ENCODE data around the gene N4BP3. TPM values are rescaled to one million over a fixed set of nuclear protein-coding genes. Genes with fewer than 3 reads are reported as not detected.

Gene N4BP3
- total RNA-seq, 3 donors from 2014 or later (not counting 1 experiment from before 2014, with no cell fraction given), result 5.6 to 16.9 (median 9.0) TPM

DNA sequence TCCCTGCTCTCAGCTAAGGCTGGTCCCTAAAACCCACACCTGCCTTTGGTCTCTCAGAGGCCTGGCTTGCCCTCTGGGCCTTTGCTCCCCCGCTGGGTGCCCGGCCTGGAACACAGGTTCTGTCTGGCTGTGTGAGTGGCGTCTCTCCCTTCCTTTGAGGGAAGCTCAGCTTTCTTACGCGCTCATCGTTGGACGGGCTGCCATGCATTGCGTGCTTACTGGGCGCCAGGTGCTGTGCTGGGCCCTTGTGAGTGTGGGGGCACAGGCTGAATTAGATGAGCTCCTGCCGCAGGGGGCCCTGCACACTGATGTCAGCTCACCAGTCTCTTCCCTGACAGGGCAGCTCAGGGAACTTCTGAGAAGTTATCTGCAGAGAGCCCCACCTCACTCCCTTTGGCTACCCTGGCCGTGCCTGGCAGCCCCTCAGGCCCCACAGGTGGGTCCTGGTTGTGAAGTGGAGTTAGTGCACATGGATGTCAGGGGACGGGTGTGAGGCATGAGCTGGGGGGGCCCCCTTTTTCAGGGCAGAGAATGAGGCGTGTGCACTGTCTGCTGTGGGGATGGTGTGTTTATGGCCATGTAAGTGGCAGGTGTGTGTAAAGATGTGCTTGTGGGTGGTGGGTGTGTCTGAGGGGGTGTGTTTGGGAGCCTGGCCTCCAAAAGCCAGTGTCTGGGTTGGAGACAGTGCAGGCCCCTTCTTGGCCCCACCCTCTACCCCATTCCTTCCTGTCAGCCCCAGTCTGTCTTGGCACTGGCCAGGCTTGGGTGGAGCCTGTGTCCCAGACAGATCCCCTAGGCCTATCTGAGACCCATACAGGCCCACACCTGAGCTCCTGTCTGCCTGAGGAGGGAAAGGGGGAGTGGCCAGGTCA, 10.0 kb downstream of the N4BP3 start:
- no peaks in the 10 kb centered on the region for H3K36me3 ChIP-seq (ENCODE audit: control insufficient read depth, insufficient read depth, low read length)
- WGBS (ENCODE audit: insufficient coverage), result 95% methylated on average over 13 of the region's 13 CpGs
- H3K4me3 ChIP-seq (ENCODE audit: low read length), result no peak overlapping the region
- no peaks in the 10 kb centered on the region for H3K9me3 Mint-ChIP-seq
- H3K27ac ChIP-seq (ENCODE audit: low read length), result no peak overlapping the region
- ATAC-seq, result no peak
- peaks cover 0 to 20% of the 10 kb centered on the region in 2 donors for H3K4me1 Mint-ChIP-seq
- no peak overlapping the region for H3K27ac Mint-ChIP-seq
- H3K9me3 ChIP-seq (ENCODE audit: control insufficient read depth, insufficient read depth, low read length), result no peaks in the 10 kb centered on the region
- H3K4me1 ChIP-seq (ENCODE audit: control insufficient read depth, insufficient read depth, low read length), result peaks cover 41% of the 10 kb centered on the region
- intact Hi-C loops (cut with micrococcal nuclease), result no loop called here
- peaks cover 24% of the 10 kb centered on the region for H3K27me3 ChIP-seq (ENCODE audit: control insufficient read depth, insufficient read depth, low read length)
- TF ChIP-seq, protein P1, sequence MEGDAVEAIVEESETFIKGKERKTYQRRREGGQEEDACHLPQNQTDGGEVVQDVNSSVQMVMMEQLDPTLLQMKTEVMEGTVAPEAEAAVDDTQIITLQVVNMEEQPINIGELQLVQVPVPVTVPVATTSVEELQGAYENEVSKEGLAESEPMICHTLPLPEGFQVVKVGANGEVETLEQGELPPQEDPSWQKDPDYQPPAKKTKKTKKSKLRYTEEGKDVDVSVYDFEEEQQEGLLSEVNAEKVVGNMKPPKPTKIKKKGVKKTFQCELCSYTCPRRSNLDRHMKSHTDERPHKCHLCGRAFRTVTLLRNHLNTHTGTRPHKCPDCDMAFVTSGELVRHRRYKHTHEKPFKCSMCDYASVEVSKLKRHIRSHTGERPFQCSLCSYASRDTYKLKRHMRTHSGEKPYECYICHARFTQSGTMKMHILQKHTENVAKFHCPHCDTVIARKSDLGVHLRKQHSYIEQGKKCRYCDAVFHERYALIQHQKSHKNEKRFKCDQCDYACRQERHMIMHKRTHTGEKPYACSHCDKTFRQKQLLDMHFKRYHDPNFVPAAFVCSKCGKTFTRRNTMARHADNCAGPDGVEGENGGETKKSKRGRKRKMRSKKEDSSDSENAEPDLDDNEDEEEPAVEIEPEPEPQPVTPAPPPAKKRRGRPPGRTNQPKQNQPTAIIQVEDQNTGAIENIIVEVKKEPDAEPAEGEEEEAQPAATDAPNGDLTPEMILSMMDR (IDR thresholded peaks at IDR 0.05), result no peak
- H3K27me3 Mint-ChIP-seq (ENCODE audit: low read depth in 2 of 2), result peaks cover 5 to 24% of the 10 kb centered on the region in 2 donors
- no peaks in the 10 kb centered on the region for H3K36me3 Mint-ChIP-seq
- DNase-seq, result no peak
- no peak overlapping the region for H3K4me3 Mint-ChIP-seq

DNA sequence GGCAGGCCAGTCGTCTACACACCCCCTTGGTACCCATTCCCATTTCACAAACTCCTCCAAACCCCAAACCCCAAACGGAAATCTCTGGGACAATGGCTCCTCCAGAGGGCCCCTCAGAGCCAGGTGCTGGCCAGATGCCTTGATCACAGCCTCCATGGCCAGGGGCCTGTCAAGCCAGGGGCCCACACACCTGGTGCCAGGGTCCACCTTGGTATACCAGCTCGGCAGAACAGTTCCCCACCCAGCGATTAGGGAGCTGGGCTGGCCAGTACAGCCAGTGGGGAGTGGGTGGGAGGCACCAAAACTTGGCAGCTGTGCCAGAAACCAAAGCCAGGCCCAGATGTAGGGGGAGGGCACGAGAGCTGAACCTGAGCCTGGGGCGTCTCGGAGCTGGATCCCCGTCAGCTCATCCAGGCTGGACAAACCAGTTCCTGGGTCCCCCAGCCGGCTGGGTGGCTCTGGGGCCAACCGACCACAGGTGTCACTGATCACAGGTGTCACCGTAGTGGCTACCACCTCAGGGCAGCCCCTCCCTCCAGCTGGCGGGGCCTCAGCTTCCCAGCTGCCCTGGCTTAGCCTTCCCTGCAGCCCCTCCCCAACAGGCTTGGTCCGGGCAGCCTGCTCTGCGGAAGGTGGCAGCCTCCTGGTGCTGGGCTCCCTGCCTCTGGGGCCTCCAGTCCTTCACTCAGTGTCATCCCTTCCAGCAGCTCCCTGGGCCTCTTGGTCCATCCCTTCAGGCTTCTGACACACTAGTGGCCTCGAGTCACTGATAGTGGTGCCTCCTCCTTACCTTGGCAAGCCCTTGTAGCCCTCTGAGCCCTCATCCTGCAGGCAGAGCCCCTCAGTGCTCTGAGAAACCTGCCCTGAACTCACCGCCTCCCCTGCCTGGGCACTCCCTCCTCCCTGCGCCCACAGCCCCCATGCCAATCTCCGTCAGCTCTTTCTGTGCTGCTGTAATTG, 10.9 kb downstream of the N4BP3 start:
- no peak overlapping the region for H3K4me3 ChIP-seq (ENCODE audit: low read length)
- TF ChIP-seq, protein P1 (IDR thresholded peaks at IDR 0.05), result no peak
- Mint-ChIP-seq H3K27ac (no peak overlapping the region), H3K27me3 (ENCODE audit: low read depth in 2 of 2) (peaks cover 5 to 24% of the 10 kb centered on the region in 2 donors), H3K4me3 (no peak overlapping the region), H3K4me1 (peaks cover 0 to 16% of the 10 kb centered on the region in 2 donors), H3K9me3 (no peaks in the 10 kb centered on the region), H3K36me3 (no peaks in the 10 kb centered on the region)
- DNase-seq, result no peak
- H3K9me3 ChIP-seq (ENCODE audit: control insufficient read depth, insufficient read depth, low read length), result no peaks in the 10 kb centered on the region
- ATAC-seq, result peak in 1 of 3 donors; percentile 1
- no peak overlapping the region for H3K27ac ChIP-seq (ENCODE audit: low read length)
- H3K36me3 ChIP-seq (ENCODE audit: control insufficient read depth, insufficient read depth, low read length), result no peaks in the 10 kb centered on the region
- H3K27me3 ChIP-seq (ENCODE audit: control insufficient read depth, insufficient read depth, low read length), result peaks cover 24% of the 10 kb centered on the region
- peaks cover 32% of the 10 kb centered on the region for H3K4me1 ChIP-seq (ENCODE audit: control insufficient read depth, insufficient read depth, low read length)
- intact Hi-C loops (cut with micrococcal nuclease), result no loop called here
- 94% methylated on average over 18 of the region's 18 CpGs for WGBS (ENCODE audit: insufficient coverage)

GRCh38 chr5:178125253-178125906, 12.0 kb downstream of the N4BP3 start:
- TF ChIP-seq, protein P1 (IDR thresholded peaks at IDR 0.05), result no peak
- Mint-ChIP-seq H3K27ac (no peak overlapping the region), H3K4me3 (peak overlapping the region; percentile 19), H3K4me1 (peaks cover 0 to 18% of the 10 kb centered on the region in 2 donors), H3K9me3 (no peaks in the 10 kb centered on the region), H3K27me3 (ENCODE audit: low read depth in 2 of 2) (peaks cover 5 to 24% of the 10 kb centered on the region in 2 donors), H3K36me3 (no peaks in the 10 kb centered on the region)
- 91% methylated on average over 8 of the region's 10 CpGs for WGBS (ENCODE audit: insufficient coverage)
- H3K27me3 ChIP-seq (ENCODE audit: control insufficient read depth, insufficient read depth, low read length), result peaks cover 20% of the 10 kb centered on the region
- ATAC-seq, result no peak
- no peak overlapping the region for H3K27ac ChIP-seq (ENCODE audit: low read length)
- DNase-seq, result no peak
- no peak overlapping the region for H3K4me3 ChIP-seq (ENCODE audit: low read length)
- peaks cover 31% of the 10 kb centered on the region for H3K4me1 ChIP-seq (ENCODE audit: control insufficient read depth, insufficient read depth, low read length)
- no peaks in the 10 kb centered on the region for H3K36me3 ChIP-seq (ENCODE audit: control insufficient read depth, insufficient read depth, low read length)
- H3K9me3 ChIP-seq (ENCODE audit: control insufficient read depth, insufficient read depth, low read length), result no peaks in the 10 kb centered on the region
- intact Hi-C loops (cut with micrococcal nuclease), result no loop called here
